MM.1S (cell line): ENCODE data around the gene ANXA2R.

Source experiments
- EZH2 ChIP-seq: fragments of 300-600 bp; sonication (generic); optimal IDR thresholded peaks from 2 replicates; pipeline ENCODE3; 2017; ENCODE audit warnings: low read depth, mild to moderate bottlenecking, antibody characterized with exemption, low read length, mixed read lengths
- EZH2phosphoT487 ChIP-seq: fragments of 300-600 bp; sonication (generic); IDR thresholded peaks from 2 replicates; pipeline ENCODE4 v1.6.1; 2018; ENCODE audit warnings: antibody characterized with exemption, low read length
- TF ChIP-seq, protein P1 (sequence below): fragments of 300-600 bp; sonication (generic); IDR thresholded peaks from 2 replicates; pipeline ENCODE4 v1.5.1; 2016; ENCODE audit warnings: antibody characterized with exemption, low read length, mixed read lengths

DNA sequence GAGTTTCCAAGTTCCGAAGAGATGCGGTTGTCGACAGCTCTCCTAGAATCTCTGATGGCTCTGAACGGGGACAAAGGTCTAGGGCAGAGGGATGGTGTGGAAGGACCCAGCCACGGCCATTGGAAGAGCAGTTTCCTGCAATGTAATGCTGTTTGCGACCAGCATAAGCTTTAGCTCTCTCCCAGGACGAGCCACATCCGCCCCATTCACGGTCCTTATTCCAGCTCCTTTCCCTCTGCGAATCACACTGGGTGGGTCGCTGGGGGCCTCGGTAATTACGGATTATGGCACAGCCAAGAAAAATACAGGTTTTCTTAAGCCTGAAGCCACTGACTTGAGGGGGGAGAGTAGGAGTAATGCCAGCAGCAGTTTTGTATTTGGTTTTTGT is 22.7 kb downstream of the ANXA2R start:
- TF ChIP-seq, protein P1, sequence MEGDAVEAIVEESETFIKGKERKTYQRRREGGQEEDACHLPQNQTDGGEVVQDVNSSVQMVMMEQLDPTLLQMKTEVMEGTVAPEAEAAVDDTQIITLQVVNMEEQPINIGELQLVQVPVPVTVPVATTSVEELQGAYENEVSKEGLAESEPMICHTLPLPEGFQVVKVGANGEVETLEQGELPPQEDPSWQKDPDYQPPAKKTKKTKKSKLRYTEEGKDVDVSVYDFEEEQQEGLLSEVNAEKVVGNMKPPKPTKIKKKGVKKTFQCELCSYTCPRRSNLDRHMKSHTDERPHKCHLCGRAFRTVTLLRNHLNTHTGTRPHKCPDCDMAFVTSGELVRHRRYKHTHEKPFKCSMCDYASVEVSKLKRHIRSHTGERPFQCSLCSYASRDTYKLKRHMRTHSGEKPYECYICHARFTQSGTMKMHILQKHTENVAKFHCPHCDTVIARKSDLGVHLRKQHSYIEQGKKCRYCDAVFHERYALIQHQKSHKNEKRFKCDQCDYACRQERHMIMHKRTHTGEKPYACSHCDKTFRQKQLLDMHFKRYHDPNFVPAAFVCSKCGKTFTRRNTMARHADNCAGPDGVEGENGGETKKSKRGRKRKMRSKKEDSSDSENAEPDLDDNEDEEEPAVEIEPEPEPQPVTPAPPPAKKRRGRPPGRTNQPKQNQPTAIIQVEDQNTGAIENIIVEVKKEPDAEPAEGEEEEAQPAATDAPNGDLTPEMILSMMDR: no peak
- TF ChIP-seq EZH2 (no peak), EZH2phosphoT487 (no peak)
